Central memory CD4-positive, alpha-beta T cell (primary cell): Measurements from ENCODE around the gene ADM2.
A peak's percentile ranks its signal among the peaks of the same experiment; 100 is the strongest.
"Not testable (repeated sequence)": the region's sequence is repeated elsewhere in the genome, so short reads cannot be mapped to it uniquely, and the experiment has no call there.

Experiments used
- DNase-seq: peaks from one replicate; pipeline ENCODE4 v3.0.0; 2022

The ADM2 gene

DNA sequence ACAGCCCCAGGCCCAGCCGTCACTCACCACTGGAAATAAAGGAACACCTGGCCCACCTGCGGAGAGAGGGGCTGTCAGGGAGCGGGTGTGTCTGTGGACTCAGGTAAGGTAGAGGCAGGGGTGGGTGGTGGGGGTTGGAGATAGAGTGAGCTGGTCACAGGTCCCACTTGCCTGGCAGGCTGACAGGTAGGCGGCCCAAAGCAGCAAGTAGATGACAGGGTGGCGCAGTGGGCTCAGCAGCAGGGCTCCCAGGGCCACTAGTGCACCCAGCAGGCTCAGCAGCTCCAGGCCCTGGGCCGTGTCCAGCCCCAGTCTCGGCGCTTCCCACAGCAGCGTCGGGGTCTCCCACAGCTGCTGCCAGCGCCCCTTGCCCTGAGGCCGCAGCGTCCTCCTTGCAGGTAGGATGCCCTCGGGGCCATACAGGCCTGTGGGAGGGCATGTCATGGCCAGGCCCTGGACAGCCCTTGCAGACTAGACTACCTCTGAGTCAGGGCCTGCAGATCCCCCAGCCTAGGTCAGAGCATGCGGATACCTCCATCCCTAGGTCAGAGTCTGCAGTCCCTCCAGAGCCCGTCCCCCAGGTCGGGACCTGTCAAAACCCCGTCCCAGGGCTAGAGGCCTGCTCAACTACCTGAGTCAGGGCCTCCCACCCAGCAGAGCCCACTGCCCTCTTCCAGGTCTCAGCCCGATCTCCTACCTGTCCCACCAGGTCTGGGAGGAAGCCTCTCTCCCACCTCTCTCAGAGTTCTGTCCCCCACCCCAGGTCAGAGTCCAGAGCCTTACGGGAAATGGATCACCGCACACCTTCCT is 25.5 kb downstream of the ADM2 start:
- no peak for DNase-seq

DNA sequence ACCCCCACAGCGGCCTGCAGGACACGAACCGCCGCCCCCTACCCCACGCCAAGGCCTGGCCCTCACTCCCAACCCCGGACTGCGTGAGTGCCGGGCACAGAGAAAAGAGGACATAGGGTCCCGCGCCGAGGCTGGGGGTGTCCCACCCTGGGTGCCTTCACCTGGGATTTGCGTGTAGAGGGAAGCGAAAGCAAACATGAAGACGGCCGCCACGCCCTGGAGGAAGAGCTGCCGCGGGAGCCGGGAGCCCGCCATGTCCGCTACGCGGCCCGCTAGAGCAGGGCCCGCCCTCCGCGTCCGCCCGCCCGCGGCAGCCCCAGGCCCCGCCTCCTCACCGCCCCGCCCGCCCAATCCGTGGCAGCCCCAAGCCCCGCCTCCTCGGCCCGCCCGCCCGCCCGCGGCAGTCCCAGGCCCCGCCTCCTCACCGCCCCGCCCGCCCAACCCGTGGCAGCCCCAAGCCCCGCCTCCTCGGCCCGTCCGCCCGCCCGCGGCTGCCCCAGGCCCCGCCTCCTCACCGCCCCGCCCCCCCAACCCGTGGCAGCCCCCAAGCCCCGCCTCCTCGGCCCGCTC is 26.2 kb downstream of the ADM2 start, which contains the start of gene LMF2:
TSS of gene LMF2 (minus strand) at position 282 of the 570 bp plus-strand sequence. CDS start at position 255, 27 bp downstream.
- DNase-seq = peak; percentile 88

DNA sequence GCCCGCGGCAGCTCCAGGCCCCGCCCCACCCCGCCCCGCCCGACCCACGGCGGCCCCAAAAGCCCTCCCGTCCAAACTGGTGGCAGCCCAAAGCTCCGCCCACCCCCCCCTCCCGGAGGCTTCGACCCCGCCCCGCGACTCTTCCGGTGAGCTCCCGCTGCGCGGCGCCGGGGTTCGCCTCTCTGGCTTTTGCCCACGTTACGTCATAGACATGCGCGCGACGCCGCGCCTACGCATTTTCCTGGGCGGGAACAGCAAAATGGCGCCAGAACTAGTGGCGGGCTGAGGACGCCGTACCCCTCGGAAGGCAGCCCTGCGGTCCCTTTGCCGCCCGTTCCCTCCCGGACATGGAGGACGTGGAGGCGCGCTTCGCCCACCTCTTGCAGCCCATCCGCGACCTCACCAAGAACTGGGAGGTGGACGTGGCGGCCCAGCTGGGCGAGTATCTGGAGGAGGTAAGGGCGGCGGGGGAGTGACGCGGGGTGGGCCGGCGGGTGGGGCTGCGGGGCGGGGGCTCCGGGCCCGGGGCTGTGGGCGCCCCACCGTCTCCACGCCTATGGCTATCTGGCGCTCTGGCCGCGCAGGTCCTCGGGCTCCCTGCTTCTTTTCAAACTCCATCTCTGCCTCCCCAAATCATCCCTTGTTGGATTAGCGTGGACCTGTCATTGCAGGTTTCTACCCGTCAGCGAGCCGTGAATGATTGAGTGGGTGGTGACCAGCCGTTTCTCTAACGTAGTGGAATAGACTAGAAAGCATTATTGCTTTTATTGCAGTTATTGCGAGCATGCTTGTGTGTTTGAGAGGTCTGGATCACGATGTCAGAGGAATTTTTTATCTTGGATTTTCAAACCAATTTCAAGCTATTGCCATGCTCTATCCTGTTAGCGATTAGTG is 26.9 kb downstream of the ADM2 start, which contains the start of gene NCAPH2:
TSS of gene NCAPH2 (plus strand) at position 234 of the 894 bp plus-strand sequence. CDS start at position 348, 114 bp downstream.
- DNase-seq = peak; percentile 95

DNA sequence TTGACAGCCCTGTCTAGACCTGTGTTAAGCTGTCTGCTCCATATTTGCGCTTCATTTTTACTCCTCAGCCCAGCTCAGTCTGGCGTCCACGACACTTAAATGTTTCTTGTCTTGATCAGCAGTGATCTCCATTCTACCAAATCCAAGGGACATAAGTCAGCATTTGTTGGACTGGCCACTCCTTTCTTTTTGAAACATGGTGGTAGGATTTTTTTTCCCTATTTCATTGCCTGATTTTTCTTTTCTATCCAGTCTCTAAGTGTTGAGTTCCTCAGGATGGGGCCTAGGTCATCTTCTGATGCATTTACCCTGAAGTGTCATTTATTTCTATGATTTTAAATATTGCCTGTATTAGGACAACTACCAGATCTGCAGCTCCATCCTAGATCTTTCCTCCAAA is 27.6 kb downstream of the ADM2 start:
- DNase-seq = no peak

DNA sequence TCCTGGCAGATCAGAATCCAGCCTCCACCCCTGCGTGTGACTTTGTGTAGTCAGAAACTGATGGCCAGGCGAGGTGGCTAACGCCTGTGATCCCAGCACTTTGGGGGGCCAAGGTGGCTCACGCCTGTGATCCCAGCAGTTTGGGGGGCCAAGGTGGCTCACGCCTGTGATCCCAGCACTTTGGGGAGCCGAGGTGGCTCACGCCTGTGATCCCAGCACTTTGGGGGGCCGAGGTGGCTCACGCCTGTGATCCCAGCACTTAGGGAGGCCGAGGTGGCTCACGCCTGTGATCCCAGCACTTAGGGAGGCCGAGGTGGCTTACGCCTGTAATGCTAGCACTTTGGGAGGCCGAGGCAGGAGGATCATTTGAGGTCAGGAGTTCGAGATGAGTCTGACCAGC is 31.8 kb downstream of the ADM2 start:
- DNase-seq = no peak

DNA sequence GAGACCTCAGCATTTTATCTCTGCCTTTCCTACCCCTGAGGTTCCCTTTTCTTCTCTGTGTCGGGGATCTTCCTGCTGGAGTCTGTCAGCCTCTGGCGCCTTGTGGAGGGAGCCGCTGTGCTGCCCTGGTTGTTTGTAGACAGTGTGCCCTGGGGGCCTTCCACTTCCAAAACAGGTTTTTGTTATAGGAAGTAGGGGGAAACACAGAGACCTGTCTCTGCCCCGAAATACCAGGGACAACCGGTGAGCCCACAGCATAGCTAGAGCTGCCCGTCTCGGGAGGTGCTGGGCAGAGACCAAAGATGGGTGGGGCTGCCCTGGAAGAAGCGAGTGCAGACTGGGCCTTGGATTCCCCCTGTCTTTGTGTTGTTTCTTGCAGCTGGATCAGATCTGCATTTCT is 34.7 kb downstream of the ADM2 start:
- no peak for DNase-seq

DNA sequence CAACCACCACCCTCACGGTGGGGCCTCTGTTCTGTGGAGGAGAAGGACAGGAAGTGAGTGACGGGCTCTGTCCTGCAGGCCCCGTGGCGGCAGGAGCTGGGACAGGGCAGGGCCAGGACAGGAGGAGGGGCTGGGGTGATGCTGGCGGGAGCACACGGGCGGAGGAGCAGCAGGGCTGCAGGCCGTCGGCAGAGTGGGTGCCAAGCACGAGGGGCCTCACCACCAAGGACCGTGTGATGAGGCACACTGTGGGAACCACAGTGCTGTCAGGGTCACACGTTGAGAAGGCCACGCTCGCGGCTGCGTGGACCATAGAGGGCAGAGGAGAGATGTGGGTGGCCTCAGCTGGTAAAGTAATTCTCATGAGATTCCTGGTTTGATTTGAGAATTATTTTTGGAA is 35.5 kb downstream of the ADM2 start:
- no peak for DNase-seq

DNA sequence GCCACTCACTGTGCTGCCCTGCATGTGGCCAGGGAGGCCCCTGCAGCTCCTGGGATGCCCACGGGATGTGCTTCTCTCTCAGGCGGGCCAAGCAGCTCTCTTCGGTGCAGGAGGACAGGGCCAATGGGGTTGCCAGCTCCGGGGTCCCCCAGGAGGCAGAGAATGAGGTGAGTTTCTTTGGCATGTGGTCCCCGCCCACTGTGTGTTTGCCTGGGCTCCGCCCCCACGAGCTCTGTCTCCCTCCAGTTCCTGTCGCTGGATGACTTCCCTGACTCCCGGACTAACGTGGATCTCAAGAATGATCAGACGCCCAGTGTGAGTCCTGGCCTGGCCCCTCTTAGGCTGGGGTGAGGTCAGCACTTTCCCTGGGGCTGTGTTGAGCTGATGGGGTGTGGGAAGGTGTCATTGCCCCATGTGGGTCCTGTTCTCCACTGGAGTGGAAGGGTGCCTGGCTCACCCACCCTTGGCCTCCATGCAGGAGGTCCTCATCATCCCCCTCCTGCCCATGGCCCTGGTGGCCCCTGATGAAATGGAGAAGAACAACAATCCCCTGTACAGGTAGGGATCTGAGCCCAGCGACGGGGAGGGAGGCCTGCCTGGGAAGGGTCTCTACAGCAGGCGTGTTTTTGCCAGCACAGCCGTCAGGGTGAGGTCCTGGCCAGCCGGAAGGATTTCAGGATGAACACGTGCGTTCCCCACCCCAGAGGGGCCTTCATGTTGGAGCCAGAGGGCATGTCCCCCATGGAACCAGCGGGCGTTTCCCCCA is 36.3 kb downstream of the ADM2 start:
- DNase-seq = no peak

DNA sequence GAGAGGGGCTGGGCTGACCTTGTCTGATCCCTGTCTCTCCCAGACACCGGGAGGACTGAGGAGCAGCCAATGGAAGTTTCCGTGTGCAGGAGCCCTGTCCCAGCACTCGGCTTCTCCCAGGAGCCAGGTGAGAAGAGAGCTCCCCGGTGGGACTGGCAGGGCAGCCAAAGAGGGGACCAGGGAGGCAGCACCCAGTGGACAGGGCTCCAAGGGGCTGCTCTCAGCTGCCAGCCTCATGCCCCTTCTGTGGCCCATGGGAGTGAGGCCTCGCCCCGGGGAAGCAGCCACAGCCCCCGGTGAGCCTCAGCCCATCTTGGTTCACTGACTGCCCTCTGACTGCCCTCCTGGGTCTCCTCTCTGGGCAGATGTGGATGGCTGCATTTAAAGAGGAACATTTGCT is 37.3 kb downstream of the ADM2 start:
- DNase-seq = no peak

DNA sequence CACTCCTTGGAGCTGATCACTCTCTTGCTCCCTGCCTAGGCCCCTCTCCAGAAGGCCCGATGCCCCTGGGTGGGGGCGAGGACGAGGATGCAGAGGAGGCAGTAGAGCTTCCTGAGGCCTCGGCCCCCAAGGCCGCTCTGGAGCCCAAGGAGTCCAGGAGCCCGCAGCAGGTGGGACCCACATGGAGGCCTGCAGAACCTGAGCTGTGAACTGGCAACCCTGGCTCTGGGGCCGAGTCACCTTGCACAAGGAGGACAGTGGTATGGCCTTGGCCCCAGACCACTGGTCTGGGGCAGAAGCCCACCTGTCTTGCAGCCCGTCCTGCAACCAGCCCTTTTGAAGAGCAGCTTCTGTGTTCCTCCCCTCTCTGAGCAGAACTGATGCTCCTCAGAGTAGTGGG is 37.8 kb downstream of the ADM2 start:
- DNase-seq = no peak

DNA sequence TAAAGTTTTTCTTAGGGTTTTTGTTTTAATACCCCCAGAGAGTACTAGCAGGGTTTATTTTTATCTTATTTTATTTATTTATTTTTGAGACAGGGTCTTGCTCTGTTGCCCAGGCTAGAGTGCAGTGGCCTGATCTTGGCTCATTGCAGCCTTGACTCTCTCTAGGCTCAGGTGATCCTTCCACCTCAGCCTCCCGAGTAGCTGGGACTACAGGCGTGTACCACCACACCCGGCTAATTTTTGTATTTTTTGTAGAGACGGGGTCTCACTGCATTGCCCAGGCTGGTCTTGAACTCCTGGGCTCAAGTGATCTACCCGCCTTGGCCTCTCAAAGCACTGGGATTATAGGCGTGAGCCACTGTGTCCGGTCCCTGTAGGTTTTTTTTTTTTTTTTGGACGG is 38.8 kb downstream of the ADM2 start:
- DNase-seq = not testable (repeated sequence)

DNA sequence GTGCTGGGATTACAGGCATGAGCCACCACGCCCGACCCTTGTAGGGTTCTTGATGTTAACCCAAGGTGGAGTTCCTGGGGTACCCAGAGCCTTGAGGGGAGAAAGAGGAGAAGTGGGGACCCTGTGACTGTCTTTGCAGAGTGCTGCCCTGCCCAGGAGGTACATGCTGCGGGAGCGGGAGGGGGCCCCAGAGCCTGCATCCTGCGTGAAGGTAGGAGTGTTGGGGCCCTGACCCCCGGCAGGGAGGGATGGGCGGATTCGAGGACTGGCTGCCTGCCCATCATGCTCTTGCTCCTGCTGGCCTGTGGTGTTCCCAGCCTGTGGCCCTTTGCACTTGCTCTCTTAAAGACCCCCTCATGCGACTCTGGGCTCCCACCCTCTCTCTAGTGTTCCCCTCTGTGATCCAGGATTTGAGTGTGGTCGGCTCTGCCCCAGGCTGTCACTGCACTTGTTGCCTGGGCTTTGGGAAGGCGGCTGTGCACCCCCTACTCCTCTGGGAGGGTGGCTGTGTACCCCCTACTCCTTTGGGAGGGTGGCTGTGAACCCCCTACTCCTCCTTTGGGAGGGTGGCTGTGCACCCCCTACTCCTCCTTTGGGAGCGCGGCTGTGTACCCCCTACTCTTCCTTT is 39.6 kb downstream of the ADM2 start:
- no peak for DNase-seq

DNA sequence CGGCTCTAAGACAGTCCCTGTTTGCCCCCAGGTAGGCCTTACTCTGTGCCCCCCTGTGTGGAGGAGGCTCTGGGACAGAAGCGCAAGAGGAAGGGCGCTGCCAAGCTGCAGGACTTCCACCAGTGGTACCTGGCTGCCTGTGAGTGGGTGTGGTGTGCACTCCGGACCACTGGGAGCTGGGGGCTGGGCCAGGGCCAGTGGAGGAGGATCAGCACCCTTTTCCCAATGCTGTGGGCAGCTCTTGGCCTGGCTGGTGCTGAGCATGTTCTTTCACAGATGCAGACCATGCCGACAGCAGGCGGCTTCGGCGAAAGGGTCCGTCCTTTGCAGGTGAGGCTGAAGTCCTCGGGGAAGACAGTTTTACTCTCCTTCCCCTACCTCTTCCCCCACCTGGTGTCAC is 40.4 kb downstream of the ADM2 start:
- no peak for DNase-seq

DNA sequence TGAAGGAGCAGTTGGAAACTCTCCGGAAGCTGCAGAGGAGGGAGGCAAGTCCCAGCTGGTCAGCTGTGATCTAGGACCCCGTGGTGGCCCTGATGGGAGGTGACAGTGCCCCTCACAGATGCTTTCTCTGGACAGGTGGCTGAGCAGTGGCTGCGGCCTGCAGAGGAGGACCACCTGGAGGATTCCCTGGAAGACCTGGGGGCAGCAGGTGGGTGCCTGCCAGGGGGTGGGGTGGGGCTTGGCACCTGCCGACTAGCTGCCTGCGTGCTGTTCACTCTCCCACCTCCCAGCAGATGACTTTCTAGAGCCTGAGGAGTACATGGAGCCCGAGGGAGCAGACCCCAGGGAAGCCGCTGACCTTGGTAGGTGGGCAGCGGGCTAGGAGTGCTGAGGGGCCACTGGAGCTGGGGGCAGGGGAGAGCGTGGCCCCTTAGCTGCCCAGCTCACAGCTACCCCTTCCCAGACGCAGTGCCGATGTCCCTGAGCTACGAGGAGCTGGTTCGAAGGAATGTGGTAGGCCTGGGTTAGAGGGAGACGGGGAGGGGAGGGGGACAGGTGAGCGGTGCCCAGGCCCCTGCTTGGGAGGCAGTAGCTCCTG is 41.0 kb downstream of the ADM2 start:
- no peak for DNase-seq

DNA sequence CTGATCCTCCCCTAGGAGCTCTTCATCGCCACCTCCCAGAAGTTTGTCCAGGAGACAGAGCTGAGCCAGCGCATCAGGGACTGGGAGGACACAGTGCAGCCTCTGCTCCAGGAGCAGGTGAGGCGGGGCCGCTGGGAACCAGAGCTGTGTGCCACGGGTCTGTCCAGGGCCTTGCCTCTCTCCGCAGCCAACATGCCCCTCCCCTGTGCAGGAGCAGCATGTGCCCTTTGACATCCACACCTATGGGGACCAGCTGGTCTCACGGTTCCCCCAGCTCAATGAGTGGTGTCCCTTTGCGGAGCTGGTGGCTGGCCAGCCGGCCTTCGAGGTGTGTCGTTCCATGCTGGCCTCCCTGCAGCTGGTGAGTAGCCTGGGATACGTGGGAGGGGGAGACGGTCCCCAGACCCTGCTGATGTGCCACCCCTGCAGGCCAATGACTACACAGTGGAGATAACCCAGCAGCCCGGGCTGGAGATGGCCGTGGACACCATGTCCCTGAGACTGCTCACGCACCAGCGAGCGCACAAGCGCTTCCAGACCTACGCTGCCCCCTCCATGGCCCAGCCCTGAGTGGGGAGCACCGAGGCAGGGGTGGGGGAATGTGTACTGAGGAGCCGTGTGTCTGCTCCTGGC is 41.6 kb downstream of the ADM2 start:
- no peak for DNase-seq

DNA sequence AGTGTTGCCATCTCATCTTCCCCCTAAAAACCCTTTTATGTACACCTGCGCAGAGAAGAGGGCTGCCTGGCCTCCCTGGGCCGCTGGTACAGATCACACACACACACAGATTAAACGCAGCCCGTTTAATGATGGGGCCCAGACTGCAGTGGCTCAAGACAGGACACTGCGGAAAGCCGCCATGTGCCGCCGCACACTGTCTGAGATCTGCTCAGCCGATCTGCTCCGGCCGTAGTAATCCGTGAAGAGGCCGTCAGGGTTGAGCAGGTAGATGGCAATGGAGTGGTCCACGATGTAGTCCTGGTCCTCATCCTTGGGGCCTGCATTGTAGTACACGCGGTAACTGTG is 42.1 kb downstream of the ADM2 start:
- no peak for DNase-seq

DNA sequence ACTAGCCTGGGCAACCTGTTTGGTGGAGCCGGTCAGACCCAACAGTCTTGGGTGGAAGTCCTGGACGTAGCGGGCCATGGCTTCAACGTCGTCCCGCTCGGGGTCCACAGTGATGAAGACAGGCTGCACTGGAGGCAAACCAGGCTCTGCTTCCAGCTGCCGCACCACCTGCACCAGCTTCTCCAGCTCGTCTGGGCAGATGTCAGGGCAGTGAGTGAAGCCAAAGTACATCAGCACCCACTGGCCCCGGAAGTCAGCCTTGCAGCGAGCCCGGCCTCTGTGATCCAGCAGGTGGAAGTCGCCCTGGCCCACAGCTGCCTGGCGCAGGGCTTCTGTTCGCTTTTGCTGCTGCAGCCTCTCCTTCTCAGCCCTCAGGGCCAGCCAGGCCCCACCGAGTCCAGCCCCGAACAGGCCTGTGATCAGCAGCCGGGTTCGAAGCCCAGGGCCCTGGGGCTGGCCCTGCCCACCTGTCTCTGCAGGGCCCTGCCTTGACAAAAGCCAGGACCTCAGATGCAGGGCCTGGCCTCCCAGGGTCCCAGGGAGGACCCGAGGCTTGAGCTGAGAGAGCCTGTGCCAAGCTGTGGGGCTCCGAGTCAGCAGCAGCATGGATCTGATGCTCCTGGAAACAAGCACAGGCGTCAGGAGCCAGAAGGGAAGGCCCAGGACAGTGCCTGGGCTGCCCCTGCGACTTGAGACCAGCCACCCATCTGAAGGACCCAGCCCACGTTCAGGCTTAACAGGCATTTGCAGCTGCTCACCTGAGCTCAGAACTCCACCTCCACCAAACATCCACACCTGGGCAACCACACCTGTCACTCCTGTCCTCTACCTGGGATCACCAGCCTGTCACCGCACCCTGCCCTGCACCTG is 42.7 kb downstream of the ADM2 start:
- no peak for DNase-seq

DNA sequence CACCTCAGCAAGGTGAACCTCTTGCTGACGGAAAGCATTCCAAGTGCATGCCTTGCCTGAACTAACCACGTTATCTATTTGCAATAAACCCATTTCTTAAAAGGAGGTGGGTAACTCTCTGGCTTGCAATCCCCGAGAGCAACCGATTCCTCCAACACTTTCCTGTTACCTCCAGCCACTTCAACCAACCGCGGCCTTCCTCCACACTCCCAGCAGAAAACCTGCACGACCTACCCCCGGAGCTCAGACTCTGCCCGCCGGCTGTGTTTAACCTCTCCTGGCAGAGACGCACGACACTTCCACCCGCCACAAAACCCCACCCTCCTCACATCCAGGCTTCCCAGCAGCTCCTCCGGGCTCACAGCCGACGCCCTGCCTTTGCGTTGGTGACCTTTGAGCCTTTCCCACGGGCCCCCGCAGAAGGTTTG is 43.3 kb downstream of the ADM2 start:
- DNase-seq = no peak

DNA sequence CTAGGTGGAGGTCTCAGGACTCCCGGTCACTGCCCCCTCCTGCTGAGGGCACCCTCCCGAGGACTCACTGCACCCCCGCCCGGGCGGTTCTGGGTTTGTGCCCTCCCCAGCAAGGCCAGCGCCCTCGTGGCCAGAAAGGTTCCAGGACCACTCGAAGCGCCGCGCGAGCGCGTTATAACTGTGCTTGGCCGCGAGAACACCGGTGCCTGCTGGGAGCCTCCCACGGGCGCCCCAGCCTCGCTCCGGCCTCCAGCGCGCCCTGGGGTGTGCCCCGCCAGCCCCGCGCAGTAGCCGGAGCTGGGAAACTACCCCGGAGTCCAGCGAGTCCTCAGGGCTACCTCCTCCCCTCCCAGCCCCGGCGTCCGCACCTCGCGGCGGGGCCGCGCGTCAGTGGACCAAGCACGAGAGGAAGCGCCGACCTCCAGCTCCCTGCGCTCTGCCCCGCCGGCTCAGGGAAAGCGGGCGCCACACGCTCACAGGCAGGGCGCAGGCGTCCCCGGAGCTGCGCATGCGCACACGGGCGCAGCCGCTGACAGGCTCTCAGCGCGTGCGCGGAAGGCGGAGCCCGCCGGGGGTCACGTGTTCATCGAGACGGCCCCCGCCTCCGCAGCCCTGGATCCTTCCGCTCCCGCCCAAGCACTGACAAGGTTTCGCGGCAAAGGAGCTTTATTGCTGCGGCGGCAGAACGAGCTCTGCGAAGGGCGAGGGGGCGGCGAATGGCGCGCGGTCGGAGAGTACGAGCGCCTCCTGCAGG is 43.9 kb downstream of the ADM2 start, which contains the start of gene SCO2:
TSS of gene SCO2 (minus strand) at position 495 of the 754 bp plus-strand sequence. CDS start 1,187 bp downstream, outside the sequence.
- peak; percentile 97 for DNase-seq

DNA sequence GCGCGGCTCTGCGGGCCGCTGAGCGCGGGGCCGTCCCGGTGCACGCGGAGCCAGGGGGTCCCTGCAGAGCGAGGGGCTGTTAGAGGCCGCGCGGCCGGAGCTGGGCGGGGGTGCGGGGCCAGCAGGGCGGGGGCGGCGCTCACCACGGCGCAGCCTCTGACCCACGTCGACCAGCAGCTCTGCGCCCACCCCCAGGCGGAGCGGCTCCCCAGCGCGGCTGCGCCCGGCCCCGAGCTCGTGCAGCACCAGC is 44.4 kb downstream of the ADM2 start:
- DNase-seq = no peak
